ENCODE results near the gene IGFBP3. TPM values are rescaled to one million over a fixed set of nuclear protein-coding genes. Genes with fewer than 3 reads are reported as not detected.
"Not testable (repeated sequence)": the region's sequence is repeated elsewhere in the genome, so short reads cannot be mapped to it uniquely, and the experiment has no call there.

Gene IGFBP3, protein sequence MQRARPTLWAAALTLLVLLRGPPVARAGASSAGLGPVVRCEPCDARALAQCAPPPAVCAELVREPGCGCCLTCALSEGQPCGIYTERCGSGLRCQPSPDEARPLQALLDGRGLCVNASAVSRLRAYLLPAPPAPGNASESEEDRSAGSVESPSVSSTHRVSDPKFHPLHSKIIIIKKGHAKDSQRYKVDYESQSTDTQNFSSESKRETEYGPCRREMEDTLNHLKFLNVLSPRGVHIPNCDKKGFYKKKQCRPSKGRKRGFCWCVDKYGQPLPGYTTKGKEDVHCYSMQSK
- 101 and 118 TPM in 2 replicates for total RNA-seq (2014; rRNA removed; shearing (Covaris generic))

DNA sequence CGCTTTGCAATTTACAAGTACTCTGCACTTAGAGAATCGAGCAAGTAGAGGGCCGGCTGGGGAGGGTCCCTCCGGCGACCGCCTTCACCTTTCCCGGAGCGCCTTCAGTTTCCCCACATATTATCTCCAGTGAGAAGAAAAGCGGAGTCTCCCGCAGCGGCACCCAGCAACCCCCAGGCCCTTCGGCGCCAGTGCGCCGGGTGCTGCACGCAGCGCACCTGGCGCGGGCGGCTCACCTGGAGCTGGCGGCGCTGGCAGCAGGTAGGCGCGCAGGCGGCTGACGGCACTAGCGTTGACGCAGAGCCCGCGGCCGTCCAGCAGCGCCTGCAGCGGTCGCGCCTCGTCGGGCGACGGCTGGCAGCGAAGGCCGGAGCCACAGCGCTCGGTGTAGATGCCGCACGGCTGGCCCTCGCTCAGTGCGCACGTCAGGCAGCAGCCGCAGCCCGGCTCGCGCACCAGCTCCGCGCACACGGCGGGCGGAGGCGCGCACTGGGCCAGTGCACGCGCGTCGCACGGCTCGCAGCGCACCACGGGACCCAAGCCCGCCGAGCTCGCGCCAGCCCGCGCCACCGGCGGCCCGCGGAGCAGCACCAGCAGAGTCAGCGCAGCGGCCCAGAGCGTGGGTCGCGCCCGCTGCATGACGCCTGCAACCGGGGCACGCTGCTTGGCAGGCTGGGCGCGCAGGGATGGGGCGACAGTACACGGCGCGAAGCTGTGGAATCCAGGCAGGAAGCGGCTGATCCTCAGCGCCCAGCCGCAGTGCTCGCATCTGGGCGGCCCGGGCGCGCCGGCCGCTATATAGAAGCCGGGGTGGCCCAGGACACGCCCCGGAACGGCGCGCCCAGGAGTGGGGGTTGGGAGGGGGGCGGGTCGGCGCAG lies at the start of gene IGFBP3:
Gene IGFBP3 (minus strand): TSS at position 771 of the 879 bp plus-strand sequence. CDS start 132 bp downstream, at position 639.
- no peaks in the 10 kb centered on the region; the same call in 1 of the 2 replicates for H3K27me3 ChIP-seq (replicated peaks)
- no peak within 1 kb of the TSS for H3K27ac ChIP-seq
- peaks cover 68% of the 10 kb centered on the region for H3K4me1 ChIP-seq (replicated peaks)
- DNase-seq (ENCODE audit: low read depth in 1 of 2, low spot score in 2 of 2): peak; percentile 55 to 64
- H3K4me3 ChIP-seq: peak within 1 kb of the TSS; percentile 58
- peaks cover 10% of the 10 kb centered on the region for H3K36me3 ChIP-seq
- H3K9me3 ChIP-seq (replicated peaks): no peaks in the 10 kb centered on the region

DNA sequence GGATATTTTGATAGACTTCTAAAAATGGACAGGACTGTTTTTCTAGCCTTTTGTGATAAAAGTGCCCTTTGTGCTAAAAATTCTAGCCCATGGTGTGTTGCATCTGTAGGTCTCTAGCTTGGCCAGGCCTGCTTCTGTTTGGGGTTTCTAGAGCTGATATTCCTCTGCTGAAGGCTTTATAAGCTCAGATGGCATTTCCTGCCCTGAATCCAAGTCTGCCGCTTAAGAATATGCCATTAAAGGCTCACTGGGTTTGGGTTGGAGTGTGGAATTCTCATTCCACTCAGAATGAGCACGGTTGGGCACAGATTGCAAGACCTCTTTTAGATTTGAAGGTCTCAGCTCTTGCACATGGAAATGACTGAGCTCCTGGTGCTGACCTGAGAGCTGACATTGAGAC lies 49.4 kb upstream of the IGFBP3 start:
- H3K27ac ChIP-seq: no peak overlapping the region
- H3K4me1 ChIP-seq (replicated peaks): peaks cover 15% of the 10 kb centered on the region
- H3K9me3 ChIP-seq (replicated peaks): no peaks in the 10 kb centered on the region
- H3K4me3 ChIP-seq: no peak overlapping the region
- H3K27me3 ChIP-seq (replicated peaks): no peaks in the 10 kb centered on the region
- H3K36me3 ChIP-seq: no peaks in the 10 kb centered on the region
- no peak for DNase-seq (ENCODE audit: low read depth in 1 of 2, low spot score in 2 of 2)

DNA sequence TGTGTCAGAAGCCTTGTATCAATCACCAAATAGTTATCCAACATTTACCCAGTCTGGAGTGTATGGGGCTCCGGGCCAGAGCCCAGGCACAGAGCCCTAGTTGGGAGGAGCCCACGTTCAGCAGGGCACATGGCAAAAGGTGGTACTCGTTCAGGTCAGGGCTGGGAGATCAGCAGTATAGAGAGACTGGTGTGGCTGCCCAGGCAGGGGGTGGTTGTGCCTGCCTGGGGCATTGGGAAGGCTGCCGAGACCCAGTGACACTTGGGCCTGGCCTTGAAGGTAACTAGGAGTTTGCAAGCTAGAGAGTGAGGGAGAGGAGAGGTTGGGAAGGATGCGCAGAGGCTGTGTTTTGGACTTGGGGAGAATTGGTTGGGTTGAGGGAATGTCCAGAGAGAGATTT lies 48.9 kb upstream of the IGFBP3 start:
- H3K36me3 ChIP-seq: no peaks in the 10 kb centered on the region

DNA sequence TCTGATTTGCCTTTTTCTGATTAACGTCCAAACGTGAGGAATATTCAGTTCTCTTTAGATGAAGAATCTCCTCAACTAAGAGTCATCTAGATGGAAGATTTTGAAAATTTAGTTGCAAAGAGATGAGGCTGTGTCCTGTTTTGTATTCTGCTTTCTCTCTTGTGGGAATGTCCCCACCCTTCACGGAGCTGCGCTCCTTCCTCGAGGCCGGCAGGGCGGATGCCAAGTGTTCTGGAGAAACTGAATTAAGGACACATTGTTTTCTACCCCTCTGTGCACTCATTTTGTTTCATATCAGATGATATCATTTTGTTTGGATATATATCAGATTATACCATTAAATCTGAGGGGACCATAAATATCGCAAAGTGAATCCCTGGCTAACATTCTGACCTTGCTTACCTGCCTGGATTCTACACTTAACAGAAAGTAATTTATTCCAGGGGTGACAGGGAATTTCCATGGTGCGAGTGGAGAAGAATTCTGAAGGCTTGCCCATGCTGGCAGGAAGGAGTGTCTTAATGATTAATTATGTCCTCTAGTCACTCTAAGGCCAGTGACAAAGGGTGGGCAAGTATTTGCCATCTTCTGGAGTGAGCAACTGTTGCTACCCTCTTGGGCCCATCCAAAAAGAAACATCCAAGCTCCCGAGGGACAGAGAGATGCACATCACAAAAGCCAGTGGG lies 47.9 kb upstream of the IGFBP3 start:
- no peak overlapping the region for H3K4me3 ChIP-seq
- no peaks in the 10 kb centered on the region for H3K27me3 ChIP-seq (replicated peaks)
- H3K9me3 ChIP-seq (replicated peaks): no peaks in the 10 kb centered on the region
- peaks cover 5% of the 10 kb centered on the region for H3K4me1 ChIP-seq (replicated peaks)
- DNase-seq (ENCODE audit: low read depth in 1 of 2, low spot score in 2 of 2): no peak
- no peaks in the 10 kb centered on the region for H3K36me3 ChIP-seq
- H3K27ac ChIP-seq: no peak overlapping the region

More for the DNA sequence above, 48.9 kb upstream of the IGFBP3 start:
- Histone ChIP-seq H3K4me1 (replicated peaks) (peaks cover 15% of the 10 kb centered on the region), H3K27me3 (replicated peaks) (no peaks in the 10 kb centered on the region), H3K9me3 (replicated peaks) (no peaks in the 10 kb centered on the region), H3K27ac (no peak overlapping the region), H3K4me3 (no peak overlapping the region)
- no peak for DNase-seq (ENCODE audit: low read depth in 1 of 2, low spot score in 2 of 2)

DNA sequence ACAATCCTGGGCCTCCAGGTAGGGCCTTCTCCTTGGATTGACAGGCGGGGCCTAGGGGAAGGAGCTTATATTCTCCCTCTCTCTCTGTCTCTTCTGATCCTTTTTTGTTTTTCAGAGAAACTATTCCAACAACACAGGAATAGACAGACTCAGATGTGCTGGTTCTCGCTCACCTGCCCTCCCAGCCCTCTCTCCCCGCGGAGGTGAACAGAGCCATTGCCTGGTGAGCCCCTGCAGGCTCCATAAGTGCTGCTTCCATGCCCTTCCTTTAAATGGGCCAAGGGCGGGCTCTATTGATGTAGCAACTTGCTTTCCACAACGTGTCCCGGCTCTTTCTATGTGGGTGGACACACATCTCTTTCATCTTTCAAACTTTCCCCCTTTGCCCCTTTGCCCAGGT lies 47.2 kb upstream of the IGFBP3 start:
- H3K27me3 ChIP-seq (replicated peaks): no peaks in the 10 kb centered on the region
- H3K4me1 ChIP-seq (replicated peaks): no peaks in the 10 kb centered on the region; the same call in 1 of the 2 replicates

DNA sequence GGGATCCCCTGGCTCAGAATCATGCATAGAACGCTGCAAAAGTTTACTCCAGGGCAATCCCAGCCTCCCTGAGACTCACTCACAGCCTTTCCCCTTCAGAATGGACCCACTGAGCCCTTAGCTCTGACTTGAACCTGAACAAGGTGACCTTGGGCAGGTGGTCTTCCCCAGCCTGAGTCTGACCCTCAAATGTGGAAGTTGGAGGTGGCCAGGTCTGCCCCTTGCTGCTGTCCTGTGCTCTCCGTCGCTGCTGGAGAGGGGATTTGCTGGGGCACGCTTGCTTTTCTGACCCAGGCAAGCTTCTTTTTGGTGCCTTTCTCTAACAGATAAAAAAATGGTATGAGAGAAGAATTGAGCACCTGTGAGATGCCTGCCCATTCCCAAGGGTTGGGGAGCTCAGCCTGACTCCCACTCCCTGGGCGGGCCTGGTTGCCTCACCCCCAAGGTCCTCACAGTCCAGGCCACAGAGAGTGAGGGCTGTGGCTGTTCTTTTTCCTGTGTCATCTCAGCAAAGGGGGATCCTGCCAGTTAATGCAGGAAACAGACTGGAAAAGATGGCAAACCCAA lies 46.6 kb upstream of the IGFBP3 start:
- Histone ChIP-seq H3K27me3 (replicated peaks) (no peaks in the 10 kb centered on the region), H3K36me3 (no peaks in the 10 kb centered on the region), H3K9me3 (replicated peaks) (no peaks in the 10 kb centered on the region), H3K27ac (no peak overlapping the region), H3K4me1 (replicated peaks) (no peaks in the 10 kb centered on the region; the same call in 1 of the 2 replicates), H3K4me3 (no peak overlapping the region)
- peak in 1 of 2 experiments; percentile 16 for DNase-seq (ENCODE audit: low read depth in 1 of 2, low spot score in 2 of 2)

More for the DNA sequence above, 47.2 kb upstream of the IGFBP3 start:
- Histone ChIP-seq H3K27ac (no peak overlapping the region), H3K36me3 (no peaks in the 10 kb centered on the region), H3K4me3 (no peak overlapping the region), H3K9me3 (replicated peaks) (no peaks in the 10 kb centered on the region)
- no peak for DNase-seq (ENCODE audit: low read depth in 1 of 2, low spot score in 2 of 2)

DNA sequence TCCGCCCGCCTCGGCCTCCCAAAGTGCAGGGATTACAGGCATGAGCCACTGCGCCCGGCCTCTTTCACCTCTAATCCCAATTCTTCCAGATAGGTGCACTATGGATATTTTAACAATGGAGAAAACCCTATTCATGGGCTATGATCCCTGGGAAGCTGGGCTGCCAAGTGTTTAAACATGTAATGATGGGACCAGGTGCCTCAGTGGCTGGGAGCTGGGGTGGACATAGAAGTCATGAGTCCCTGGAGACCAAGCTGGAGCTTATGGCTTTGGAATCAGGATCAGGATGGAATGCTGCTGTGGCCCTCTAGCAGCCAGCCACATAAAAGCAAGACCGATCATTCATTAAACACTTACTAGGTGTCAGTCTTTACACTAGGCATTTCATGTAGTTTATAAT lies 41.8 kb upstream of the IGFBP3 start:
- peak in 1 of 2 experiments; percentile 16 for DNase-seq (ENCODE audit: low read depth in 1 of 2, low spot score in 2 of 2)
- H3K27ac ChIP-seq: no peak overlapping the region
- H3K36me3 ChIP-seq: no peaks in the 10 kb centered on the region
- H3K9me3 ChIP-seq (replicated peaks): no peaks in the 10 kb centered on the region
- no peak overlapping the region for H3K4me3 ChIP-seq
- H3K4me1 ChIP-seq (replicated peaks): no peaks in the 10 kb centered on the region; the same call in 1 of the 2 replicates
- no peaks in the 10 kb centered on the region for H3K27me3 ChIP-seq (replicated peaks)

DNA sequence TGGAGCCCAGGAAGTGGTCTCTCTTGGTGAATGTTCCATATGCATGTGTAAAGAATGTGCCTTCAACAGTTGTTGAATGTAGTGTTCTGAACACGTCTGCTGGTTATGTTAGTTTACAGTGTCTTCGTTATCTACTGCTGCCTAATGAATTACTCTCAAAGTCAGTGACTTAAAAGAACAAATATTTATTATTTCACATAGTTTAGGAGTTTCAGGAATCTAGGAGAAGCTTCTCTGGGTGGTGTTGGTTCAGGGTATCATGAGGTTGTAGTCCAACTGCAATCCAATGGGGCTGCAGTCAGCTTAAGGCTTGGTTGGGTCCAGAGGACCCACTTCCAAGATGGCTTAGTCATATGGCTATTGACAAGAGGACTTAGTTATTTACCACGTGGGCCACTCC lies 36.6 kb upstream of the IGFBP3 start:
- Histone ChIP-seq H3K27ac (no peak overlapping the region), H3K9me3 (replicated peaks) (no peaks in the 10 kb centered on the region), H3K36me3 (no peaks in the 10 kb centered on the region), H3K4me1 (replicated peaks) (no peaks in the 10 kb centered on the region), H3K27me3 (replicated peaks) (no peaks in the 10 kb centered on the region), H3K4me3 (no peak overlapping the region)
- DNase-seq (ENCODE audit: low read depth in 1 of 2, low spot score in 2 of 2): no peak

DNA sequence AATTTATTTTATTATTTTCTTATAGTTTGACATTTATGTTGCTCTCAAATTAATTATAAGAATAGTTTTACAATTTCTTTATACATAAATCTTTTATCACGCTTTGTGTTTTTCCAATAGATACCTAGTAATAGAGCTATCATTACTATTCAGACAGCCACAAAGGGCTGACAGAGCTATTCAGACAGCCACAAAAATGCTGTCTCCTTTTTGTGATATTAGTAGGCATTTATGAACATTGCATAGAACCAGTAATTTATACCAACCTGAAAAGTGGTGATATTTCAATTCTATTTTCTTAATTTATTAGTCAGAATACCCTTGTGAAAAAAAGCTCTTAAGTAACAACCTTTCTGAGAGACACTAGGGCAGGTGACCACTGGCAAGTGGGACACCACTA lies 34.2 kb upstream of the IGFBP3 start:
- Histone ChIP-seq H3K27me3 (replicated peaks) (no peaks in the 10 kb centered on the region), H3K4me1 (replicated peaks) (no peaks in the 10 kb centered on the region), H3K27ac (no peak overlapping the region), H3K4me3 (no peak overlapping the region), H3K9me3 (replicated peaks) (no peaks in the 10 kb centered on the region), H3K36me3 (no peaks in the 10 kb centered on the region)
- no peak for DNase-seq (ENCODE audit: low read depth in 1 of 2, low spot score in 2 of 2)

DNA sequence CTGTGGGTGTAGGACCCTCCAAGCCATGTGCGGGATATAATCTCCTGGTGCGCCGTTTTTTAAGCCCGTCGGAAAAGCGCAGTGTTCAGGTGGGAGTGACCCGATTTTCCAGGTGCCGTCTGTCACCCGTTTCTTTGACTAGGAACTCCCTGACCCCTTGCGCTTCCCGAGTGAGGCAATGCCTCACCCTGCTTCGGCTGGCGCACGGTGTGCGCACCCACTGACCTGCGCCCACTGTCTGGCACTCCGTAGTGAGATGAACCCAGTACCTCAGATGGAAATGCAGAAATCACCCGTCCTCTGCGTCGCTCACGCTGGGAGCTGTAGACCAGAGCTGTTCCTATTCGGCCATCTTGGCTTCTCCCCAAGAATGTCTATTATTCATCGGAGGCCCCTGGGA lies 32.0 kb upstream of the IGFBP3 start:
- H3K4me1 ChIP-seq (replicated peaks); DNase-seq (ENCODE audit: low read depth in 1 of 2, low spot score in 2 of 2); H3K27me3 ChIP-seq (replicated peaks); H3K36me3 ChIP-seq; H3K9me3 ChIP-seq (replicated peaks); H3K27ac ChIP-seq; H3K4me3 ChIP-seq: not testable (repeated sequence)

DNA sequence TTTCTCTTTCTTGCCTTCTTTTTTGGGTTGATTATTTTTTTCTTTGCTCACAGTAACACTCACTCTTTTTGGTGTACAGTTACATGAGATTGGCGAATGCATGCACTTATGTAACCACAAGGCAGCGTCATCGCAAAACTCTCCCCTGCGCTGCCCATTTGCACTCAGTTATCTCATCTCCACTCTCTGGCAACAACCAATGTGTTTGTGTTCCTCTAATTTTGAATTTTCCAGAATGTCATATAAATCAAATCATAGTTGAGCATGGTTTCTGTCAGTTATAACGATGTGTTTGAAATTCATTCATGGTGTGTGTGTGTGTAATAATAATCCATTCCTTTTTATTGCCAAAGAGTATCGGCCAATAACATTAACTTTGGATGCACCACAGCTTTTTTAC lies 23.0 kb upstream of the IGFBP3 start:
- Histone ChIP-seq H3K36me3 (no peaks in the 10 kb centered on the region), H3K4me3 (no peak overlapping the region), H3K27ac (no peak overlapping the region), H3K27me3 (replicated peaks) (no peaks in the 10 kb centered on the region; the same call in 1 of the 2 replicates), H3K9me3 (replicated peaks) (no peaks in the 10 kb centered on the region), H3K4me1 (replicated peaks) (no peaks in the 10 kb centered on the region)
- no peak for DNase-seq (ENCODE audit: low read depth in 1 of 2, low spot score in 2 of 2)

DNA sequence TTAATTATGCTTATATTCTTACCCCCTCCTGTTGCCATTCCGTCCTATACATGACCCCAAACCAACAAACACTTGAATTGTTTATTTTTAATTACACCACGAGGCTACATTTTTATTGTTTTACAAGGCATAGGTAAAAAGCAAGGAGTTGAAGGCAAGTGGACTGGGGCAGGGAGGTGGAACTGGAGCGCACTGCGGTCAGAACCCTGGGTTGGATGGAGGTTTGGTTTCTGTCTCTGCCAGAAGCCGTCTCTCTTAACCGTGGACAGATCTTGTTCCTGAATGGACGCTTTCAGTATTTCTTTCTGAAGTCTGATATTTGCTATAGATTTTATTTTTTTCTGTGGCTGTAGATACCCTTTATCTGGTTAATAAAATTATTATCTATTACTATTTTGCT lies 19.9 kb upstream of the IGFBP3 start:
- no peaks in the 10 kb centered on the region for H3K9me3 ChIP-seq (replicated peaks)
- H3K27me3 ChIP-seq (replicated peaks): no peaks in the 10 kb centered on the region; the same call in 1 of the 2 replicates
- no peaks in the 10 kb centered on the region for H3K36me3 ChIP-seq
- H3K27ac ChIP-seq: no peak overlapping the region
- DNase-seq (ENCODE audit: low read depth in 1 of 2, low spot score in 2 of 2): no peak
- no peaks in the 10 kb centered on the region for H3K4me1 ChIP-seq (replicated peaks)
- H3K4me3 ChIP-seq: no peak overlapping the region

DNA sequence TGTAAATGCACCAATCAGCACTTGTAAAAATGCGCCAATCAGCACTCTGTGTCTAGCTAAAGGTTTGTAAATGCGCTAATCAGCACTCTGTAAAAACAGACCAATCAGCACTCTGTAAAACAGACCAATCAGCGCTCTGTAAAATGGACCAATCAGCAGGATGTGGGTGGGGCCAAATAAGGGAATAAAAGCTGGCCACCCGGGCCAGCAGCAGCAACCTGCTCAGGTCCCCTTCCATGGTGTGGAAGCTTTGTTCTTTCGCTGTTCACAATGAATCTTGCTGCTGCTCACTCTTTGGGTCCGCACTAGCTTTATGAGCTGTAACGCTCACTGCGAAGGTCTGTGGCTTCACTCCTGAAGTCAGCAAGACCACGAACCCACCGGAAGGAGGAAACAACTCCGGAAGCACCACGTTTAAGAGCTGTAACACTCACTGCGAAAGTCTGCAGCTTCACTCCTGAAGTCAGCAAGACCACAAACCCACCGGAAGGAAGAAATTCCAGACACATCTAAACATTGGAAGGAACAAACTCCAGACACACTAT lies 19.2 kb upstream of the IGFBP3 start:
- not testable (repeated sequence) for H3K27ac ChIP-seq; DNase-seq (ENCODE audit: low read depth in 1 of 2, low spot score in 2 of 2); H3K27me3 ChIP-seq (replicated peaks); H3K9me3 ChIP-seq (replicated peaks); H3K4me1 ChIP-seq (replicated peaks); H3K36me3 ChIP-seq; H3K4me3 ChIP-seq

Data from SJSA1 (cell line).